Liver (tissue), 9 donors: Measurements from ENCODE around the gene LHX2. TPM values are rescaled to one million over a fixed set of nuclear protein-coding genes. Genes with fewer than 3 reads are reported as not detected.

Source experiments
- DNase-seq: peaks from one replicate; pipeline ENCODE4 v3.0.0-alpha.2; 2017; ENCODE audit warnings: low spot score
- H3K27ac ChIP-seq, 2 donors: one replicate each; pipeline ENCODE4 v1.7.0; 2013; ENCODE audit warnings: inconsistent platforms in 2 of 2, low read length in 2 of 2, control low read depth in 1 of 2, low read depth in 1 of 2, mild to moderate bottlenecking in 1 of 2
- H3K27me3 ChIP-seq, 4 donors: one replicate each; pipeline versions ENCODE4 v1.6.1 to v1.7.0; 2013; ENCODE audit warnings: low read length in 3 of 4, inconsistent platforms in 1 of 4, mild to moderate bottlenecking in 1 of 4, moderate library complexity in 1 of 4; ENCODE audit not compliant: control insufficient read depth in 4 of 4, insufficient read depth in 4 of 4
- H3K36me3 ChIP-seq, 4 donors: one replicate each; pipeline versions ENCODE4 v1.6.1 to v1.7.0; 2013; ENCODE audit warnings: low read length in 3 of 4, mild to moderate bottlenecking in 3 of 4, low read depth in 1 of 4, moderate library complexity in 1 of 4; ENCODE audit not compliant: control insufficient read depth in 4 of 4, insufficient read depth in 3 of 4
- H3K4me1 ChIP-seq, 4 donors: one replicate each; pipeline versions ENCODE4 v1.6.1 to v1.7.0; 2013; ENCODE audit warnings: low read length in 3 of 4, mild to moderate bottlenecking in 3 of 4, moderate library complexity in 1 of 4; ENCODE audit not compliant: control insufficient read depth in 4 of 4, insufficient read depth in 4 of 4
- H3K4me3 ChIP-seq, 3 donors: one replicate each; pipeline versions ENCODE4 v1.6.1 to v1.7.0; 2013; ENCODE audit warnings: low read length in 3 of 3, control low read depth in 1 of 3, low read depth in 1 of 3, mild to moderate bottlenecking in 1 of 3
- H3K9ac ChIP-seq, 2 donors: one replicate each; pipeline ENCODE4 v1.7.0; 2013; ENCODE audit warnings: low read length in 2 of 2, mild to moderate bottlenecking in 2 of 2, moderate library complexity in 2 of 2, control low read depth in 1 of 2, low read depth in 1 of 2
- H3K9me3 ChIP-seq, 4 donors: one replicate each; pipeline versions ENCODE4 v1.6.1 to v1.7.0; 2013; ENCODE audit warnings: low read length in 3 of 4; ENCODE audit not compliant: control insufficient read depth in 4 of 4
- EGR1 ChIP-seq, 2 donors: IDR thresholded peaks; 2 replicates each; pipeline ENCODE4 v1.6.1; 2016 to 2018; ENCODE audit warnings: antibody characterized with exemption in 2 of 2, low read depth in 2 of 2
- FOXA1 ChIP-seq: IDR thresholded peaks from 2 replicates; pipeline ENCODE4 v1.6.1; 2016; ENCODE audit warnings: antibody characterized with exemption
- FOXA2 ChIP-seq: IDR thresholded peaks from 2 replicates; pipeline ENCODE4 v1.6.1; 2016; ENCODE audit warnings: antibody characterized with exemption
- GABPA ChIP-seq, 2 donors: IDR thresholded peaks in 1 of 2; conservative IDR thresholded peaks in 1 of 2; 2 replicates each; pipeline ENCODE4 v1.6.1; 2016; ENCODE audit warnings: antibody characterized with exemption in 2 of 2, mild to moderate bottlenecking in 1 of 2, moderate library complexity in 1 of 2
- HNF4A ChIP-seq, 2 donors: conservative IDR thresholded peaks; 2 replicates each; pipeline ENCODE4 v1.6.1; 2016; ENCODE audit warnings: antibody characterized with exemption in 2 of 2, mild to moderate bottlenecking in 2 of 2
- HNF4G ChIP-seq: IDR thresholded peaks from 2 replicates; pipeline ENCODE4 v1.6.1; 2016; ENCODE audit warnings: antibody characterized with exemption
- JUND ChIP-seq, 2 donors: IDR thresholded peaks; 2 replicates each; pipeline ENCODE4 v1.6.1; 2016; ENCODE audit warnings: antibody characterized with exemption in 2 of 2
- NR2F2 ChIP-seq: IDR thresholded peaks from 2 replicates; pipeline ENCODE4 v1.6.1; 2016; ENCODE audit warnings: antibody characterized with exemption
- RAD21 ChIP-seq, 2 donors: IDR thresholded peaks; 2 replicates each; pipeline ENCODE4 v1.6.1; 2016; ENCODE audit warnings: antibody characterized with exemption in 2 of 2, mild to moderate bottlenecking in 2 of 2
- RXRA ChIP-seq, 2 donors: IDR thresholded peaks; 2 replicates each; pipeline ENCODE4 v1.6.1; 2017 to 2018; ENCODE audit warnings: antibody characterized with exemption in 2 of 2, mild to moderate bottlenecking in 1 of 2
- SP1 ChIP-seq: IDR thresholded peaks from 2 replicates; pipeline ENCODE4 v1.6.1; 2018; ENCODE audit warnings: antibody characterized with exemption, mild to moderate bottlenecking
- TAF1 ChIP-seq: conservative IDR thresholded peaks from 2 replicates; pipeline ENCODE4 v1.6.1; 2016; ENCODE audit warnings: antibody characterized with exemption, mild to moderate bottlenecking
- YY1 ChIP-seq: IDR thresholded peaks from 2 replicates; pipeline ENCODE4 v1.6.1; 2016; ENCODE audit warnings: antibody characterized with exemption, mild to moderate bottlenecking
- WGBS: extraction: QIAGEN DNeasy Blood & Tissue Kit; methylation state at CpG from one replicate; pipeline ENCODE4 v1.1.7; 2013; 5-methylcytosine and 5-hydroxymethylcytosine counted together
- polyA plus RNA-seq, 2 donors: library from polyadenylated mRNA; stranded (reverse) in 1 of 2; unstranded in 1 of 2; fragments of 200-250 nt in 1 of 2; fragments of >200 nt in 1 of 2; fragmentation: Nextera tagmentation in 1 of 2; extraction: Ambion mirVana in 1 of 2; gene quantifications; one replicate each; pipeline versions ENCODE4 v1.2.1 to v1.2.3, GENCODE V29; 2013 to 2015
- total RNA-seq, 2 donors: library from RNA; depleted of rRNA; stranded (reverse); fragments of >200 nt; gene quantifications; one replicate each; pipeline ENCODE4 v1.2.3, GENCODE V29; 2014
- TF ChIP-seq, protein P1 (sequence below): IDR thresholded peaks from 2 replicates; pipeline ENCODE4 v1.6.1; 2016; ENCODE audit warnings: antibody characterized with exemption, mild to moderate bottlenecking
- TF ChIP-seq, protein P2 (sequence below): IDR thresholded peaks from 2 replicates; pipeline ENCODE4 v1.6.1; 2016; ENCODE audit warnings: antibody characterized with exemption
- TF ChIP-seq, protein P3 (sequence below): fragments of 150-350 bp; IDR thresholded peaks from 2 replicates; pipeline ENCODE4 v1.5.1; 2017; ENCODE audit warnings: improper control_type of control experiment, low read depth, low read length; ENCODE audit not compliant: missing input control
- TF ChIP-seq, protein P4 (sequence below): IDR thresholded peaks from 2 replicates; pipeline ENCODE4 v1.6.1; 2016; ENCODE audit warnings: antibody characterized with exemption
- TF ChIP-seq, protein P5 (sequence below): IDR thresholded peaks from 2 replicates; pipeline ENCODE4 v1.6.1; 2016; ENCODE audit warnings: antibody characterized with exemption
- donor health status: healthy.
- donor health status: healthy.
- donor health status: healthy.
- donor health status: healthy.
- donor health status: healthy.

The LHX2 gene
- total and polyA plus RNA-seq, 4 donors = 2.0 to 2.5 (median 2.1) TPM

DNA sequence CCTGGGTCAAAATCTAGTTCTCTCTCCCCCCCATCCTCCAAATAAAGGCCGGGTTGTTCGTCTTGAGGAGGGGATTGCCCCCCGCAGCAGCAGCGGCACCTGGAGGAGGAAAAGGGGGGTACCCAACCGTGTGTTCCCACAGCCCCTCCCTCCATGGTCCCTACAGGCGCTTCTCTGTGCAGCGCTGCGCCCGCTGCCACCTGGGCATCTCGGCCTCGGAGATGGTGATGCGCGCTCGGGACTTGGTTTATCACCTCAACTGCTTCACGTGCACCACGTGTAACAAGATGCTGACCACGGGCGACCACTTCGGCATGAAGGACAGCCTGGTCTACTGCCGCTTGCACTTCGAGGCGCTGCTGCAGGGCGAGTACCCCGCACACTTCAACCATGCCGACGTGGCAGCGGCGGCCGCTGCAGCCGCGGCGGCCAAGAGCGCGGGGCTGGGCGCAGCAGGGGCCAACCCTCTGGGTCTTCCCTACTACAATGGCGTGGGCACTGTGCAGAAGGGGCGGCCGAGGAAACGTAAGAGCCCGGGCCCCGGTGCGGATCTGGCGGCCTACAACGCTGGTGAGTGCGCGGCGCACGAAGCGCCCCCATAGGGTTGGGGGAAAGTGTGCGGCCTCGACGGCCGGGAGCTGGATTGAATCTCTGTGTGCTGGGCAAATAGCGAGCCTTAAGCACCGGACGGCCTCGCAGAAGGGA lies 3.5 kb downstream of the LHX2 start:
- DNase-seq = no peak
- Histone ChIP-seq H3K9ac (no peak overlapping the region), H3K4me3 (peak overlapping the region in 1 of 3 donors; percentile 8), H3K36me3 (no peaks in the 10 kb centered on the region), H3K27ac (no peak overlapping the region), H3K4me1 (peaks cover 27 to 56% (median 31%) of the 10 kb centered on the region in 4 donors), H3K9me3 (no peaks in the 10 kb centered on the region), H3K27me3 (peaks cover 8 to 36% (median 22%) of the 10 kb centered on the region in 4 donors)
- no peak for TF ChIP-seq RXRA (IDR thresholded peaks at IDR 0.05)
- no peak for TF ChIP-seq NR2F2
- no peak for TF ChIP-seq EGR1 (IDR thresholded peaks at IDR 0.05; ENCODE audit: low read depth in 2 of 2)
- TF ChIP-seq FOXA2 = no peak
- no peak for TF ChIP-seq YY1
- WGBS = 11% methylated on average over 57 of the region's 57 CpGs

DNA sequence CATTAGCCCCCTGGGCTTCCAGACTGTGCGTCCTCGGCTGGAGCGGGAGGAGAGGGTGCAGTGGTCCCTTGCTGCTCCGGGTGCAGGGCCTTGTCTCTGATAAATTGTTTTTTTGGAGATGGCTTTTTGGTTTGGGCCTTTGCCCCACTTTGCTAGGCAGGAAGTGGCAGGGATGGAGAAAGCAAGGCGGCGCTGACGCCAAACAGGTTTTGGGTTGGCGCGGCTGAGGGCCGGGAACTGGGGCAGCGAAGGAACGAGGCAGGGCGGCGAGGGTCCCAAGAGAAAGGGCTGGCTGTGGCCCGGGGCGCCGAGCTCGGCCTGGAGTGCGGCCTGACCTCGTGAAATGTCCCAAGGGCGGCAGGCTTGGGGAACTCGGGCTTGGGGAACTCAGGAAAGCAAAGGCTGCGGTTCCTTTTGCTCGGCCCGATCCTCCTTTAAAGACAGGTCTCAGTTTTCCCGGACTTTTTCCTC lies 4.1 kb downstream of the LHX2 start:
- H3K4me1 ChIP-seq = peaks cover 27 to 55% (median 31%) of the 10 kb centered on the region in 4 donors
- no peak for DNase-seq
- H3K27me3 ChIP-seq = peaks cover 13 to 38% (median 20%) of the 10 kb centered on the region in 4 donors
- H3K9ac ChIP-seq = no peak overlapping the region
- 12% methylated on average over 26 of the region's 26 CpGs for WGBS
- H3K27ac ChIP-seq = no peak overlapping the region
- TF ChIP-seq NR2F2 = no peak
- TF ChIP-seq, protein P1, sequence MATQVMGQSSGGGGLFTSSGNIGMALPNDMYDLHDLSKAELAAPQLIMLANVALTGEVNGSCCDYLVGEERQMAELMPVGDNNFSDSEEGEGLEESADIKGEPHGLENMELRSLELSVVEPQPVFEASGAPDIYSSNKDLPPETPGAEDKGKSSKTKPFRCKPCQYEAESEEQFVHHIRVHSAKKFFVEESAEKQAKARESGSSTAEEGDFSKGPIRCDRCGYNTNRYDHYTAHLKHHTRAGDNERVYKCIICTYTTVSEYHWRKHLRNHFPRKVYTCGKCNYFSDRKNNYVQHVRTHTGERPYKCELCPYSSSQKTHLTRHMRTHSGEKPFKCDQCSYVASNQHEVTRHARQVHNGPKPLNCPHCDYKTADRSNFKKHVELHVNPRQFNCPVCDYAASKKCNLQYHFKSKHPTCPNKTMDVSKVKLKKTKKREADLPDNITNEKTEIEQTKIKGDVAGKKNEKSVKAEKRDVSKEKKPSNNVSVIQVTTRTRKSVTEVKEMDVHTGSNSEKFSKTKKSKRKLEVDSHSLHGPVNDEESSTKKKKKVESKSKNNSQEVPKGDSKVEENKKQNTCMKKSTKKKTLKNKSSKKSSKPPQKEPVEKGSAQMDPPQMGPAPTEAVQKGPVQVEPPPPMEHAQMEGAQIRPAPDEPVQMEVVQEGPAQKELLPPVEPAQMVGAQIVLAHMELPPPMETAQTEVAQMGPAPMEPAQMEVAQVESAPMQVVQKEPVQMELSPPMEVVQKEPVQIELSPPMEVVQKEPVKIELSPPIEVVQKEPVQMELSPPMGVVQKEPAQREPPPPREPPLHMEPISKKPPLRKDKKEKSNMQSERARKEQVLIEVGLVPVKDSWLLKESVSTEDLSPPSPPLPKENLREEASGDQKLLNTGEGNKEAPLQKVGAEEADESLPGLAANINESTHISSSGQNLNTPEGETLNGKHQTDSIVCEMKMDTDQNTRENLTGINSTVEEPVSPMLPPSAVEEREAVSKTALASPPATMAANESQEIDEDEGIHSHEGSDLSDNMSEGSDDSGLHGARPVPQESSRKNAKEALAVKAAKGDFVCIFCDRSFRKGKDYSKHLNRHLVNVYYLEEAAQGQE = no peak
- TF ChIP-seq, protein P2, sequence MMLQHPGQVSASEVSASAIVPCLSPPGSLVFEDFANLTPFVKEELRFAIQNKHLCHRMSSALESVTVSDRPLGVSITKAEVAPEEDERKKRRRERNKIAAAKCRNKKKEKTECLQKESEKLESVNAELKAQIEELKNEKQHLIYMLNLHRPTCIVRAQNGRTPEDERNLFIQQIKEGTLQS = no peak
- TF ChIP-seq EGR1 (IDR thresholded peaks at IDR 0.05; ENCODE audit: low read depth in 2 of 2) = no peak
- no peak for TF ChIP-seq RAD21 (IDR thresholded peaks at IDR 0.05)
- TF ChIP-seq TAF1 = no peak
- TF ChIP-seq HNF4G = no peak
- TF ChIP-seq FOXA1 = no peak
- no peak for TF ChIP-seq GABPA (IDR thresholded peaks at IDR 0.05 in 1 of 2, conservative IDR thresholded peaks at IDR 0.05 in 1 of 2)
- TF ChIP-seq, protein P3, sequence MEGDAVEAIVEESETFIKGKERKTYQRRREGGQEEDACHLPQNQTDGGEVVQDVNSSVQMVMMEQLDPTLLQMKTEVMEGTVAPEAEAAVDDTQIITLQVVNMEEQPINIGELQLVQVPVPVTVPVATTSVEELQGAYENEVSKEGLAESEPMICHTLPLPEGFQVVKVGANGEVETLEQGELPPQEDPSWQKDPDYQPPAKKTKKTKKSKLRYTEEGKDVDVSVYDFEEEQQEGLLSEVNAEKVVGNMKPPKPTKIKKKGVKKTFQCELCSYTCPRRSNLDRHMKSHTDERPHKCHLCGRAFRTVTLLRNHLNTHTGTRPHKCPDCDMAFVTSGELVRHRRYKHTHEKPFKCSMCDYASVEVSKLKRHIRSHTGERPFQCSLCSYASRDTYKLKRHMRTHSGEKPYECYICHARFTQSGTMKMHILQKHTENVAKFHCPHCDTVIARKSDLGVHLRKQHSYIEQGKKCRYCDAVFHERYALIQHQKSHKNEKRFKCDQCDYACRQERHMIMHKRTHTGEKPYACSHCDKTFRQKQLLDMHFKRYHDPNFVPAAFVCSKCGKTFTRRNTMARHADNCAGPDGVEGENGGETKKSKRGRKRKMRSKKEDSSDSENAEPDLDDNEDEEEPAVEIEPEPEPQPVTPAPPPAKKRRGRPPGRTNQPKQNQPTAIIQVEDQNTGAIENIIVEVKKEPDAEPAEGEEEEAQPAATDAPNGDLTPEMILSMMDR = no peak
- TF ChIP-seq YY1 = no peak
- TF ChIP-seq, protein P4, sequence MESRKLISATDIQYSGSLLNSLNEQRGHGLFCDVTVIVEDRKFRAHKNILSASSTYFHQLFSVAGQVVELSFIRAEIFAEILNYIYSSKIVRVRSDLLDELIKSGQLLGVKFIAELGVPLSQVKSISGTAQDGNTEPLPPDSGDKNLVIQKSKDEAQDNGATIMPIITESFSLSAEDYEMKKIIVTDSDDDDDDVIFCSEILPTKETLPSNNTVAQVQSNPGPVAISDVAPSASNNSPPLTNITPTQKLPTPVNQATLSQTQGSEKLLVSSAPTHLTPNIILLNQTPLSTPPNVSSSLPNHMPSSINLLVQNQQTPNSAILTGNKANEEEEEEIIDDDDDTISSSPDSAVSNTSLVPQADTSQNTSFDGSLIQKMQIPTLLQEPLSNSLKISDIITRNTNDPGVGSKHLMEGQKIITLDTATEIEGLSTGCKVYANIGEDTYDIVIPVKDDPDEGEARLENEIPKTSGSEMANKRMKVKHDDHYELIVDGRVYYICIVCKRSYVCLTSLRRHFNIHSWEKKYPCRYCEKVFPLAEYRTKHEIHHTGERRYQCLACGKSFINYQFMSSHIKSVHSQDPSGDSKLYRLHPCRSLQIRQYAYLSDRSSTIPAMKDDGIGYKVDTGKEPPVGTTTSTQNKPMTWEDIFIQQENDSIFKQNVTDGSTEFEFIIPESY = no peak
- no peak for TF ChIP-seq RXRA (IDR thresholded peaks at IDR 0.05)
- TF ChIP-seq SP1 = no peak
- TF ChIP-seq FOXA2 = no peak
- TF ChIP-seq HNF4A (conservative IDR thresholded peaks at IDR 0.05) = no peak
- no peak for TF ChIP-seq JUND (IDR thresholded peaks at IDR 0.05)
- TF ChIP-seq, protein P5, sequence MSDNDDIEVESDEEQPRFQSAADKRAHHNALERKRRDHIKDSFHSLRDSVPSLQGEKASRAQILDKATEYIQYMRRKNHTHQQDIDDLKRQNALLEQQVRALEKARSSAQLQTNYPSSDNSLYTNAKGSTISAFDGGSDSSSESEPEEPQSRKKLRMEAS = no peak
- H3K36me3 ChIP-seq = no peaks in the 10 kb centered on the region
- no peaks in the 10 kb centered on the region for H3K9me3 ChIP-seq
- H3K4me3 ChIP-seq = peak overlapping the region in 1 of 3 donors; percentile 8
